Adipocyte (in vitro differentiated cells): ENCODE data around the gene MPHOSPH9.
"Not testable (repeated sequence)": the region's sequence is repeated elsewhere in the genome, so short reads cannot be mapped to it uniquely, and the experiment has no call there.

Experiments
- DNase-seq: peaks from one replicate; pipeline ENCODE4 v3.0.0-alpha.2; 2015; ENCODE audit warnings: low read depth
- H3K27me3 ChIP-seq: replicated peaks from 2 replicates; pipeline ENCODE4 v1.7.0; 2013; ENCODE audit warnings: mild to moderate bottlenecking, low read length, moderate library complexity; ENCODE audit not compliant: control insufficient read depth, insufficient read depth
- H3K36me3 ChIP-seq: 2 replicates; pipeline ENCODE4 v1.7.0; 2013; ENCODE audit warnings: low read length, mild to moderate bottlenecking, moderate library complexity; ENCODE audit not compliant: control insufficient read depth, insufficient read depth, severe bottlenecking
- H3K4me1 ChIP-seq: 2 replicates; pipeline ENCODE4 v1.7.0; 2013; ENCODE audit warnings: mild to moderate bottlenecking, low read length, moderate library complexity; ENCODE audit not compliant: control insufficient read depth, insufficient read depth
- H3K4me3 ChIP-seq: 2 replicates; pipeline ENCODE4 v1.7.0; 2013; ENCODE audit warnings: mild to moderate bottlenecking, low read length, moderate library complexity
- H3K9ac ChIP-seq: 2 replicates; pipeline ENCODE4 v1.7.0; 2013; ENCODE audit warnings: mild to moderate bottlenecking, low read length, moderate library complexity
- H3K9me3 ChIP-seq: 2 replicates; pipeline ENCODE4 v1.7.0; 2013; ENCODE audit warnings: mild to moderate bottlenecking, low read length, moderate library complexity; ENCODE audit not compliant: control insufficient read depth

The MPHOSPH9 gene

GRCh38 chr12:123207815-123208214 is 25.1 kb downstream of the MPHOSPH9 start:
- not testable (repeated sequence) for DNase-seq, H3K27me3 ChIP-seq, H3K4me3 ChIP-seq, H3K4me1 ChIP-seq, H3K9me3 ChIP-seq, H3K9ac ChIP-seq
- H3K36me3 ChIP-seq = peaks cover 19% of the 10 kb centered on the region

- H3K4me1 ChIP-seq, H3K4me3 ChIP-seq, H3K9ac ChIP-seq, H3K27me3 ChIP-seq, H3K9me3 ChIP-seq: not testable (repeated sequence)
- peak; percentile 3 for DNase-seq
- peaks cover 25% of the 10 kb centered on the region for H3K36me3 ChIP-seq
Observed at GRCh38 chr12:123206794-123207193, 26.1 kb downstream of the MPHOSPH9 start.

DNA sequence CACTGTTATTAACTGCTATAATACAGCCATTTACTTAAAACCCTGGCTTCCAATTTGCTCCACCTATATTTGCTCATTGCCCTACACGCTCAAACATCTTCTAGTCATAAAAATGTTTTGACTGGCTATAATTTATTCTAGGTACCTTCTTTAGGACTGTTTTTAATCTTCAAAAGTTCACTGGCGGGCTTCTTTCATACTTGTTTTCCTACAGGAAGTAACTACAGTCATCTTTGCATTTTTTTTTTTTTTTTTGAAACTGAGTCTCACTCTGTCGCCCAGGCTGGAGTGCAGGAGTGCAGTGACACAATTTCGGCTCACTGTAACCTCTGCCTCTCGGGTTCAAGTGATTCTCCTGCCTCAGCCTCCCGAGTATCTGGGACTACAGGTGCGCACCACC is 32.5 kb downstream of the MPHOSPH9 start:
- Histone ChIP-seq H3K4me3 (no peak overlapping the region), H3K9ac (no peak overlapping the region), H3K36me3 (peaks cover 22% of the 10 kb centered on the region), H3K9me3 (no peaks in the 10 kb centered on the region), H3K27me3 (no peaks in the 10 kb centered on the region), H3K4me1 (no peaks in the 10 kb centered on the region)
- DNase-seq = no peak

GRCh38 chr12:123199936-123200335 is 33.0 kb downstream of the MPHOSPH9 start:
- H3K9ac ChIP-seq = no peak overlapping the region
- no peaks in the 10 kb centered on the region for H3K27me3 ChIP-seq
- H3K9me3 ChIP-seq = no peaks in the 10 kb centered on the region
- H3K36me3 ChIP-seq = peaks cover 22% of the 10 kb centered on the region
- H3K4me3 ChIP-seq = no peak overlapping the region
- no peak for DNase-seq
- no peaks in the 10 kb centered on the region for H3K4me1 ChIP-seq

DNA sequence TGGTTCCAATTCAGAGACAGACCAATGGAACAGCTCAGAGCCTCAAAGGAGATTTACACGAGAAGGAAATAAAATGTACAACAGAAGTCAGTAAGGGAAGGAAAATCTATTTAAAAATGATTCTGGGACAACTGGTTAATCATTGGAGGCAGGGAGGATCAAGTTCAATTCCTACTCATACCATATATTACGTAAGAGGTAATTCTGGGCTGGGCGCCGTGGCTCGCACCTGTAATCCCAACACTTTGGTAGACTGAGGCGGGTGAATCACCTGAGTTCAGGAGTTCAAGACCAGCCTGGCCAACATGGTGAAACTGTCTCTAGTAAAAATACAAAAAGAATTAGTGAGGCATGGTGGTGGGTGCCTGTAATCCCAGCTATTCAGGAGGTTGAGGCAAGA is 45.3 kb downstream of the MPHOSPH9 start:
- Histone ChIP-seq H3K36me3 (peaks cover 10% of the 10 kb centered on the region), H3K9me3 (no peaks in the 10 kb centered on the region), H3K4me3 (no peak overlapping the region), H3K4me1 (no peaks in the 10 kb centered on the region), H3K27me3 (no peaks in the 10 kb centered on the region), H3K9ac (no peak overlapping the region)
- DNase-seq = no peak

GRCh38 chr12:123180171-123180570 is 52.8 kb downstream of the MPHOSPH9 start:
- DNase-seq = no peak
- Histone ChIP-seq H3K9ac (no peak overlapping the region), H3K9me3 (no peaks in the 10 kb centered on the region), H3K36me3 (peaks cover 29% of the 10 kb centered on the region), H3K4me1 (no peaks in the 10 kb centered on the region), H3K27me3 (no peaks in the 10 kb centered on the region), H3K4me3 (no peak overlapping the region)

DNA sequence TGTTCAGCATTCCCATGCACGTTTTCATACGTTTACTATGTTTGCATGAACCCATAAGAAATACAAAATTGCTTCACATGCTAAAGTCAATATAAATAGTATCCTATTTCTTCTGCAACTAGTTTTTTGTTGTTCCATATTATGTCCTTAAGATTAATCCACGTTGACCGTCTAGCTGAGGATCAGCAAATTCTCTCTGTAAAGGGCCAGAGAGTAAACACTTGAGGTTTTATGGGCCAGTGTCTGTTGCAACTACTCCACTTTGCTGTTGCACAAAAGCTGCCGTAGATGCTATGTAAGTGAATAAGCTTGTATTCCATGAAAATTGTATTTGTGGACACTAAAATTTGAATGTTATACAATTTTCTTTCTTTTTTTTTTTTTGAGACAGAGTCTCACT is 61.0 kb downstream of the MPHOSPH9 start:
- H3K27me3 ChIP-seq = no peaks in the 10 kb centered on the region
- no peak for DNase-seq
- H3K9me3 ChIP-seq = no peaks in the 10 kb centered on the region
- peaks cover 29% of the 10 kb centered on the region for H3K36me3 ChIP-seq
- no peak overlapping the region for H3K4me3 ChIP-seq
- no peaks in the 10 kb centered on the region for H3K4me1 ChIP-seq
- H3K9ac ChIP-seq = no peak overlapping the region

DNA sequence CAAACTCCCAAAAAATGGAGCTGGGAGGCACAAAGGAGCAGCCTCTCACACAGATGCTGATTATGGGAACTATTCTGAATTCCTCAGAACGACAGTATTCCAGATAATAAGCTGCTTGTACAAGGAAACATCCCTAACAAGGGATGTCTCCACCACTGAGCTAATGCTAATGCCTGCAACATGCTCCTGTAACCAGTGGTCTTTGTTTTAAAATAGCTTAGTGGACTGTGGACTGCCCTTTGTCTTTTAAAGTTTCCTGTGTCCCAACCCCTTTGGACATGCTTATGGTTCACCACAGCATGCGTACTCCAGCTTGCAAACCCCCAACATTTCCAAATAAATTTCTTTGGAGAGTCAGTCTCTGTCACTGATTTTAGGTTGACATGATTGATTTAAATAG is 65.6 kb downstream of the MPHOSPH9 start:
- Histone ChIP-seq H3K4me1 (no peaks in the 10 kb centered on the region), H3K9ac (no peak overlapping the region), H3K36me3 (peaks cover 38% of the 10 kb centered on the region), H3K4me3 (no peak overlapping the region), H3K9me3 (no peaks in the 10 kb centered on the region), H3K27me3 (no peaks in the 10 kb centered on the region)
- no peak for DNase-seq

- Histone ChIP-seq H3K9me3 (no peaks in the 10 kb centered on the region), H3K9ac (no peak overlapping the region), H3K4me1 (peaks cover 5% of the 10 kb centered on the region), H3K36me3 (peaks cover 41% of the 10 kb centered on the region), H3K4me3 (no peak overlapping the region), H3K27me3 (no peaks in the 10 kb centered on the region)
- no peak for DNase-seq
Observed at GRCh38 chr12:123165537-123165936, 67.4 kb downstream of the MPHOSPH9 start.

DNA sequence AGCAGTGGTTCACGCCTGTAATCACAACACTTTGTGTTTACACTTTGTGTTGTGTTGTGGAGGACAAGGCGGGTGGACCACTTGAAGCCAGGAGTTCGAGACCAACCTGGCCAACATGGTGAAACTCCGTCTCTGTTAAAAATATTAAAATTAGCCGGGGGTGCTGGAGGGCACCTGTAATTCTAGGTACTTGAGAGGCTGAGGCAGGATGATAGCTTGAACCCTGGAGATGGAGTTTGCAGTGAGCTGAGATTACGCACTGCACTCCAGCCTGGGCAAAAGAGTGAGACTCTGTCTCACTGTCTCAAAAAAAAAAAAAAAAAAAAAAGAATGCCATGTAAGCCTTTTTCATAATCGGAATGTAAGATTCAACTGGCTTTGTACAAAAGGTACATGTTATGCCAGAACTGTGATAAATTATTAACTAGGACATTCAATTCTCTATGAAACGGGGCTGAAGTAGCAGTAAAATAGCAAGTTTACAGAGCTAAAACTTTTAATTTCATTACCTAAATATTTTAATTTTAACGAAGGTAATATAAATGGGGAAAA is 68.2 kb downstream of the MPHOSPH9 start:
- peaks cover 5% of the 10 kb centered on the region for H3K4me1 ChIP-seq
- no peak overlapping the region for H3K9ac ChIP-seq
- no peaks in the 10 kb centered on the region for H3K27me3 ChIP-seq
- no peak overlapping the region for H3K4me3 ChIP-seq
- peaks cover 45% of the 10 kb centered on the region for H3K36me3 ChIP-seq
- no peak for DNase-seq
- H3K9me3 ChIP-seq = no peaks in the 10 kb centered on the region

GRCh38 chr12:123164222-123164621 is 68.7 kb downstream of the MPHOSPH9 start:
- H3K9me3 ChIP-seq = no peaks in the 10 kb centered on the region
- no peak overlapping the region for H3K4me3 ChIP-seq
- H3K4me1 ChIP-seq = peaks cover 5% of the 10 kb centered on the region
- DNase-seq = no peak
- peaks cover 45% of the 10 kb centered on the region for H3K36me3 ChIP-seq
- no peaks in the 10 kb centered on the region for H3K27me3 ChIP-seq
- no peak overlapping the region for H3K9ac ChIP-seq

DNA sequence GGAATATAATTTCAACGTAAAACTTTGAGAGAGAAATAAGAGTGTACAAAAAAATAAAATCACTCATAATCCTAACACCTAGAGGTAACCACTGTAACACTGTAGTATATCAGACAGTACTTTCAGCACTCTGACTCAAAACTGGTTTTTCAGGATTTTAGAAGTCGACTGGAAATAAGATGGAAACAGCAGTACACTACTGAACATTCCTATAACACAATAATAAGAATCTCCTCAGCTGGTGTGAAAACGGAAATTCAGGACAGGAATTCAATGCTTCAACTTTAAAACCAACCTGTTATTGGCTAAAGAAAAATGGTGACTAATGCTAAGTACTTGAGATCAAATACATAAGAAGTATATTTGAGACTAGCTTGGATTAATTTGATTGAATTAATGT is 69.7 kb downstream of the MPHOSPH9 start:
- H3K27me3 ChIP-seq = no peaks in the 10 kb centered on the region
- H3K36me3 ChIP-seq = peaks cover 45% of the 10 kb centered on the region
- no peak overlapping the region for H3K4me3 ChIP-seq
- H3K9ac ChIP-seq = no peak overlapping the region
- no peaks in the 10 kb centered on the region for H3K9me3 ChIP-seq
- peaks cover 5% of the 10 kb centered on the region for H3K4me1 ChIP-seq
- DNase-seq = no peak
